Right lobe of liver (tissue), 6 donors: Measurements from ENCODE around the gene MZF1. TPM values are rescaled to one million over a fixed set of nuclear protein-coding genes. Genes with fewer than 3 reads are reported as not detected.

Experiments used
- ATAC-seq, 4 donors: fragments of 200-7000 bp; cut with Tn5 transposase; one replicate each; pipeline ENCODE4 v1.9.1; 2020; ENCODE audit warnings: mild to moderate bottlenecking in 4 of 4, moderate library complexity in 4 of 4
- DNase-seq, 3 donors: peaks; one replicate each; pipeline ENCODE4 v3.0.0-alpha.2; 2020
- H3K27ac ChIP-seq, 3 donors: fragments of 200-600 bp; one replicate each; pipeline ENCODE4 v1.8.0; 2022
- H3K27me3 ChIP-seq, 2 donors: fragments of 200-600 bp; one replicate each; pipeline ENCODE4 v1.8.0; 2022
- H3K36me3 ChIP-seq, 4 donors: fragments of 200-600 bp; sonication (generic) in 1 of 4; one replicate each; pipeline versions ENCODE4 v1.5.1 to v1.8.0; 2017 to 2022; ENCODE audit warnings: control low read depth in 1 of 4
- H3K4me1 ChIP-seq, 4 donors: fragments of 200-600 bp; sonication (generic) in 1 of 4; one replicate each; pipeline versions ENCODE4 v1.5.1 to v1.8.0; 2017 to 2022; ENCODE audit warnings: control low read depth in 1 of 4
- H3K4me3 ChIP-seq, 3 donors: fragments of 200-600 bp; one replicate each; pipeline ENCODE4 v1.8.0; 2022
- H3K9me3 ChIP-seq, 4 donors: fragments of 200-600 bp; sonication (generic) in 1 of 4; one replicate each; pipeline versions ENCODE4 v1.5.1 to v1.8.0; 2017 to 2022; ENCODE audit warnings: control low read depth in 1 of 4
- POLR2A ChIP-seq: fragments of 450-650 bp; IDR thresholded peaks from one replicate; pipeline ENCODE4 v1.6.1; 2017; ENCODE audit warnings: antibody characterized with exemption, mild to moderate bottlenecking
- WGBS: methylation state at CpG from one replicate; pipeline ENCODE4 v1.1.6; 2018; ENCODE audit warnings: low coverage, low lambda C conversion rate; ENCODE audit not compliant: insufficient coverage; ENCODE audit errors: missing lambda C conversion rate; 5-methylcytosine and 5-hydroxymethylcytosine counted together
- intact Hi-C, 2 donors: fragments of 100-400 bp; cut with DNase I; formaldehyde crosslinking; loops; one replicate each; pipeline versions ENCODE4 v1.11.2 to v1.14.1; 2022
- total RNA-seq, 6 experiments: library from RNA; depleted of rRNA in 2 of 6; stranded (reverse); fragments of >200 nt in 2 of 6; fragmentation: NEBNext Ultra II Directional in 3 of 6; extraction: Animal tissue kit (Norgen Biotek cat#: 25700) in 3 of 6; gene quantifications; one replicate each; pipeline versions ENCODE4 v1.1.0 to v1.2.4, GENCODE V29; 2016 to 2023
- TF ChIP-seq, protein P1 (sequence below), 4 donors: fragments of 200-600 bp in 3 of 4; fragments of 450-650 bp in 1 of 4; IDR thresholded peaks; one replicate each; pipeline versions ENCODE4 v1.5.1 to v1.8.0; 2016 to 2022; ENCODE audit warnings: antibody characterized with exemption in 4 of 4, mild to moderate bottlenecking in 2 of 4
- donor health status: DM: no; HTN: yes; CAD: no.
- donor health status: DM: no; HTN: no; CAD: no.
- donor health status: DM: no; HTN: no; CAD: no.
- donor health status: DM: no; HTN: yes; CAD: no.
- donor health status: DM: no; HTN: yes; CAD: no.

MZF1 gene
- total RNA-seq, 6 experiments from 2014 or later, result 8.2 to 19.9 (median 14.1) TPM

DNA sequence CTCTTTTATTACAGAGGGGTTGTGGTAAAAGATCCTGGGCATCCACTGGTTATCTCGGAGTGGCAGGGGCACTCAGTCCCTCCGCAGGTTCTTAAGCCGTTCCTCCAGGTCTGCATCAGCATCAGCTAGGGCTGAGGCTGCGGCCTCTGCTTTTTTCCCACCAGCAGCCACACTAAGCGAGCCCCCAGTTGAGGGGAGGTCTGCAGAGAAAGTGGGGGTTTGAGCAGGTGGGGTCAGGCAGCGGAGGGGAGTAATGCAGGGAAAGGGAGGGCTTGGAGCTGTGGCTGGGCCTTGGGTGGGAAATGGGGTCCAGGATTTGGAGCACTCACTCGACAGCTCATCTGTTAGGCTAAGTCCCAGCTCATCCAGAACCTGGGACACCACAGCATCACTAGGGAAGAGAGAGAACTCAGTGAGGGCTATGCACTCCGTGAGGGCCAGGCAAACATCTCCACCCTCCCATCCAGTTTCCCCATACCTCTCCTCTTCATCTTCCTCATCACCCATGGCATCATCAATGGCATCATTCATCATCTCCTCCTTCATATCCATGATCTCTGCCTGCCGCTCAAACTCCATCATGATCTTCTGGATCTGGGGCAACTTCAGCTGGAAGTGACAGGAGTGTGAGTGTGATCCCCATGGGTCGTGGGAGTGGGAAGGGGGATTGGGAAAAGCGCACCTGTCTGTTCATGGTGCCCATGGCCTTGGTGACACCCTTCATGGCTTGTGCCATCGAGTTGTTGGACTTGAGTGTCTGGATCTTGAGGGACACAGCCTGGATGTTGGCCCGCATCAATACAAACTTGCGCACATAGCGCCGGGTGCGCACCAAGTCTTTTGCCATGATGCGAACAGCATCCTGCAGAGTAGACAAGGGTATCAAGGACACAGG is 21.3 kb downstream of the MZF1 start:
- H3K4me1 ChIP-seq, result peaks cover 0 to 17% (median 6%) of the 10 kb centered on the region in 4 donors

DNA sequence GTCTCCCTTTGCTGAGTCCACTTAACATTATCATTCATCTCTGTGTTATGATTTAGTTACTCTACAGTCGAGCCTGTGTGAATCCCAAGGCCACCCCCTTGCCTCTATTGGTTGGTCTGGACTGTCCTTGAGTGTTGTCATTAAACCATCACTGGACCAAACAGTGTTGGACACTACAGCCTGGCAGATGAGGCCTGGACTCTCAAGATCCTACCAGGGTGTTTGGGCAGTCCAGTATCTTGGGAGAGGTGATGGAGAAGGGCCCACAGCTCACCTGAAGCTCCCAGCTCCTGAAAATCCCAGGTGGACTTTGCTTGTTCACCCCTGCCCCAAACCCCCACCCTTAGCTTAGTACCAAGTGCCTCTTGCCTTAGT is 22.0 kb downstream of the MZF1 start:
- 36% methylated on average over 1 of the region's 1 CpG for WGBS
- H3K4me3 ChIP-seq, result no peak overlapping the region
- H3K27ac ChIP-seq, result no peak overlapping the region
- TF ChIP-seq, protein P1, sequence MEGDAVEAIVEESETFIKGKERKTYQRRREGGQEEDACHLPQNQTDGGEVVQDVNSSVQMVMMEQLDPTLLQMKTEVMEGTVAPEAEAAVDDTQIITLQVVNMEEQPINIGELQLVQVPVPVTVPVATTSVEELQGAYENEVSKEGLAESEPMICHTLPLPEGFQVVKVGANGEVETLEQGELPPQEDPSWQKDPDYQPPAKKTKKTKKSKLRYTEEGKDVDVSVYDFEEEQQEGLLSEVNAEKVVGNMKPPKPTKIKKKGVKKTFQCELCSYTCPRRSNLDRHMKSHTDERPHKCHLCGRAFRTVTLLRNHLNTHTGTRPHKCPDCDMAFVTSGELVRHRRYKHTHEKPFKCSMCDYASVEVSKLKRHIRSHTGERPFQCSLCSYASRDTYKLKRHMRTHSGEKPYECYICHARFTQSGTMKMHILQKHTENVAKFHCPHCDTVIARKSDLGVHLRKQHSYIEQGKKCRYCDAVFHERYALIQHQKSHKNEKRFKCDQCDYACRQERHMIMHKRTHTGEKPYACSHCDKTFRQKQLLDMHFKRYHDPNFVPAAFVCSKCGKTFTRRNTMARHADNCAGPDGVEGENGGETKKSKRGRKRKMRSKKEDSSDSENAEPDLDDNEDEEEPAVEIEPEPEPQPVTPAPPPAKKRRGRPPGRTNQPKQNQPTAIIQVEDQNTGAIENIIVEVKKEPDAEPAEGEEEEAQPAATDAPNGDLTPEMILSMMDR (IDR thresholded peaks at IDR 0.05), result no peak
- no peak for TF ChIP-seq POLR2A
- no peak for DNase-seq
- H3K36me3 ChIP-seq, result peaks cover 17 to 64% (median 40%) of the 10 kb centered on the region in 4 donors
- H3K4me1 ChIP-seq, result peaks cover 0 to 21% (median 9%) of the 10 kb centered on the region in 4 donors
- ATAC-seq, result no peak
- no peaks in the 10 kb centered on the region for H3K27me3 ChIP-seq
- intact Hi-C loops, result no loop called here
- H3K9me3 ChIP-seq, result no peaks in the 10 kb centered on the region

More for the DNA sequence above, 21.3 kb downstream of the MZF1 start:
- no peak for ATAC-seq
- H3K36me3 ChIP-seq, result peaks cover 17 to 71% (median 41%) of the 10 kb centered on the region in 4 donors
- no peak overlapping the region for H3K27ac ChIP-seq
- no peaks in the 10 kb centered on the region for H3K9me3 ChIP-seq
- 82% methylated on average over 8 of the region's 18 CpGs for WGBS
- no peak for TF ChIP-seq POLR2A
- TF ChIP-seq, protein P1 (IDR thresholded peaks at IDR 0.05), result no peak
- intact Hi-C loops, result no loop called here
- no peaks in the 10 kb centered on the region for H3K27me3 ChIP-seq
- no peak overlapping the region for H3K4me3 ChIP-seq
- DNase-seq, result no peak

DNA sequence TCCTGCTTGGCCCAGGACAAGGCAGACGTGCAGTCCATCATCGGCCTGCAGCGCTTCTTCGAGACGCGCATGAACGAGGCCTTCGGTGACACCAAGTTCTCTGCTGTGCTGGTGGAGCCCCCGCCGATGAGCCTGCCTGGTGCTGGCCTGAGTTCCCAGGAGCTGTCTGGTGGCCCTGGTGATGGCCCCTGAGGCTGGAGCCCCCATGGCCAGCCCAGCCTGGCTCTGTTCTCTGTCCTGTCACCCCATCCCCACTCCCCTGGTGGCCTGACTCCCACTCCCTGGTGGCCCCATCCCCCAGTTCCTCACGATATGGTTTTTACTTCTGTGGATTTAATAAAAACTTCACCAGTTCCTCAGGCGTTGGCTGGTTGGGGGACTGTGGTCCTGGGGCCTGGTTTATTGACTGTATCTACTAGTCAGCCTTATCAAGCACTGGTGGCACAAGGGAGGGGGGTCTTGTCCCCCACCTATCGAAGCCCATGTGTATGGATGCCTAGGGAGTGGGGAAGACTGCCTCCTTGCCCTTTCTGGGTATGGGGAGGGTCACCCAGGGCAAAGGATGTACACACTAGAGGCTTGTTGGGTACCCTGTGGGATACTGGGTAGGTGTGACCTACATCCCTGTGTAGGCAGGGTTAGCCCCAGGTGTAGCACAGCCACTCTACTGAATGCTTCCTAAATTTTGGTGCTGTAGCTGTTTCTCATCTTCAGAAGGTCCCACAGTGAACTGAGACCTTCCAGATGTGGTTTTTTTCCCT is 22.6 kb downstream of the MZF1 start:
- no peak for DNase-seq
- 89% methylated on average over 10 of the region's 13 CpGs for WGBS
- ATAC-seq, result no peak
- Histone ChIP-seq H3K9me3 (no peaks in the 10 kb centered on the region), H3K4me3 (no peak overlapping the region), H3K4me1 (peaks cover 0 to 25% (median 11%) of the 10 kb centered on the region in 4 donors), H3K36me3 (peaks cover 17 to 61% (median 39%) of the 10 kb centered on the region in 4 donors), H3K27ac (no peak overlapping the region), H3K27me3 (no peaks in the 10 kb centered on the region)
- intact Hi-C loops, result no loop called here
- TF ChIP-seq, protein P1 (IDR thresholded peaks at IDR 0.05), result no peak
- no peak for TF ChIP-seq POLR2A

DNA sequence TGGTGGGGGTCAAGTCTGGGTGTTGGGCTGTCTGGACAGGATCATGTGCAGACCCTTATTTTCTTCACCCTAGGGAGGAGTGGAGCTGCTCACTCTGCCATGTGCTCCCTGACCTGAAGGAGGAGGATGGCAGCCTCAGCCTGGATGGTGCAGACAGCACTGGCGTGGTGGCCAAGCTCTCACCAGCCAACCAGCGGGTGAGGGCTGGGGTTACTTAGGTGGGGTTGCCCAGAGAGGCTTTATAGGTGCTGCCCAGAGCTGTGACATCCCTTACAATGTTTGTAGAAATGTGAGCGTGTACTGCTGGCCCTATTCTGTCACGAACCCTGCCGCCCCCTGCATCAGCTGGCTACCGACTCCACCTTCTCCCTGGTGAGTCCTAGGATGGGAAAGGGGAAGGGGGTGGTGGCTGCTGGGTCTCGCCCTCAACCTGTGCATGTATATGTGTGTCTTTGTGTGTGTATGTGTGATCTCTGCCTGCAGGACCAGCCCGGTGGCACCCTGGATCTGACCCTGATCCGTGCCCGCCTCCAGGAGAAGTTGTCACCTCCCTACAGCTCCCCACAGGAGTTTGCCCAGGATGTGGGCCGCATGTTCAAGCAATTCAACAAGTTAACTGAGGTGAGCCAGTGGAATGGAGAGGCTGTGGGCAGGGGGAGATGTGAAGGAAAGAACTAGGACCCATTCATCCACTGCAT is 23.3 kb downstream of the MZF1 start:
- H3K4me3 ChIP-seq, result no peak overlapping the region
- TF ChIP-seq, protein P1 (IDR thresholded peaks at IDR 0.05), result no peak
- no peak for TF ChIP-seq POLR2A
- H3K27ac ChIP-seq, result no peak overlapping the region
- H3K4me1 ChIP-seq, result peaks cover 0 to 25% (median 11%) of the 10 kb centered on the region in 4 donors
- H3K9me3 ChIP-seq, result no peaks in the 10 kb centered on the region
- intact Hi-C loops, result no loop called here
- DNase-seq (no peak), ATAC-seq (no peak)
- no peaks in the 10 kb centered on the region for H3K27me3 ChIP-seq
- H3K36me3 ChIP-seq, result peaks cover 17 to 61% (median 39%) of the 10 kb centered on the region in 4 donors
- WGBS, result 80% methylated on average over 3 of the region's 11 CpGs
